H9 (cell line): ENCODE measurements around the gene SH3PXD2B. TPM values are rescaled to one million over a fixed set of nuclear protein-coding genes. Genes with fewer than 3 reads are reported as not detected.

ENCODE experiments used
- DNase-seq: peaks from one replicate; pipeline ENCODE4 v3.0.0-alpha.2; 2017
- H2AFZ ChIP-seq: one replicate; pipeline ENCODE4 v1.6.1; 2013; ENCODE audit warnings: mild to moderate bottlenecking, low read length, control low read depth, moderate library complexity
- H2AK5ac ChIP-seq: 2 replicates; pipeline ENCODE4 v1.6.1; 2013; ENCODE audit warnings: low read length, control low read depth, mixed read lengths; ENCODE audit not compliant: insufficient read length
- H2BK120ac ChIP-seq: one replicate; pipeline ENCODE4 v1.6.1; 2013; ENCODE audit warnings: low read depth, mild to moderate bottlenecking, low read length, control low read depth, inconsistent platforms; ENCODE audit not compliant: poor library complexity, severe bottlenecking
- H2BK12ac ChIP-seq: 2 replicates; pipeline ENCODE4 v1.6.1; 2013; ENCODE audit warnings: low read length, control low read depth, mixed read lengths, low read depth; ENCODE audit not compliant: insufficient read length
- H2BK15ac ChIP-seq: 2 replicates; pipeline ENCODE4 v1.6.1; 2013; ENCODE audit warnings: low read depth, low read length, control low read depth
- H2BK20ac ChIP-seq: one replicate; pipeline ENCODE4 v1.6.1; 2013; ENCODE audit warnings: low read depth, mild to moderate bottlenecking, low read length, control low read depth, inconsistent platforms; ENCODE audit not compliant: poor library complexity, severe bottlenecking
- H2BK5ac ChIP-seq: 2 replicates; pipeline ENCODE4 v1.6.1; 2013; ENCODE audit warnings: low read length, control low read depth, mixed read lengths; ENCODE audit not compliant: insufficient read length
- H3K14ac ChIP-seq: 2 replicates; pipeline ENCODE4 v1.6.1; 2013; ENCODE audit warnings: low read length, control low read depth; ENCODE audit not compliant: insufficient read depth
- H3K18ac ChIP-seq: 2 replicates; pipeline ENCODE4 v1.6.1; 2013; ENCODE audit warnings: low read depth, mild to moderate bottlenecking, mixed read lengths, low read length, control low read depth; ENCODE audit not compliant: insufficient read length
- H3K23ac ChIP-seq: 2 replicates; pipeline ENCODE4 v1.6.1; 2013; ENCODE audit warnings: low read length, control low read depth, mixed read lengths, low read depth; ENCODE audit not compliant: insufficient read length
- H3K23me2 ChIP-seq: 2 replicates; pipeline ENCODE4 v1.6.1; 2013; ENCODE audit warnings: low read depth, mild to moderate bottlenecking, mixed read lengths, low read length, control low read depth; ENCODE audit not compliant: insufficient read length, poor library complexity, severe bottlenecking
- H3K27ac ChIP-seq: 2 replicates; pipeline ENCODE4 v1.5.1; 2013; ENCODE audit warnings: low read length, control low read depth, mixed read lengths, low read depth; ENCODE audit not compliant: insufficient read length
- H3K27me3 ChIP-seq: 2 replicates; pipeline ENCODE4 v1.6.1; 2013; ENCODE audit warnings: low read length, control low read depth, inconsistent platforms; ENCODE audit not compliant: insufficient read depth
- H3K4ac ChIP-seq: 2 replicates; pipeline ENCODE4 v1.6.1; 2013; ENCODE audit warnings: low read depth, mild to moderate bottlenecking, control low read depth, inconsistent platforms, low read length, moderate library complexity
- H3K4me1 ChIP-seq: 2 replicates; pipeline ENCODE4 v1.6.1; 2013; ENCODE audit warnings: low read length, control low read depth, inconsistent platforms; ENCODE audit not compliant: insufficient read depth
- H3K4me2 ChIP-seq: 2 replicates; pipeline ENCODE4 v1.6.1; 2013; ENCODE audit warnings: low read length, control low read depth, mixed read lengths; ENCODE audit not compliant: insufficient read length, insufficient read depth
- H3K56ac ChIP-seq: 2 replicates; pipeline ENCODE4 v1.6.1; 2013; ENCODE audit warnings: low read depth, mild to moderate bottlenecking, mixed read lengths, low read length, control low read depth; ENCODE audit not compliant: insufficient read length
- H3K79me1 ChIP-seq: 2 replicates; pipeline ENCODE4 v1.6.1; 2013; ENCODE audit warnings: low read depth, mild to moderate bottlenecking, moderate library complexity, low read length, control low read depth, inconsistent platforms; ENCODE audit not compliant: insufficient read depth, poor library complexity, severe bottlenecking
- H3K79me2 ChIP-seq: 2 replicates; pipeline ENCODE4 v1.6.1; 2013; ENCODE audit warnings: low read length, control low read depth, inconsistent platforms; ENCODE audit not compliant: insufficient read depth
- H3K9ac ChIP-seq: 2 replicates; pipeline ENCODE4 v1.6.1; 2013; ENCODE audit warnings: low read length, control low read depth, mixed read lengths; ENCODE audit not compliant: insufficient read length; ENCODE audit errors: extremely low read depth
- H3K9me3 ChIP-seq: one replicate; pipeline ENCODE4 v1.6.1; 2013; ENCODE audit warnings: low read depth, low read length, inconsistent platforms; ENCODE audit not compliant: control insufficient read depth
- H3T11ph ChIP-seq: one replicate; pipeline ENCODE4 v1.6.1; 2013; ENCODE audit warnings: mild to moderate bottlenecking, low read length, control low read depth, inconsistent platforms
- H4K20me1 ChIP-seq: one replicate; pipeline ENCODE4 v1.6.1; 2013; ENCODE audit not compliant: control insufficient read depth, insufficient read length, insufficient read depth
- H4K5ac ChIP-seq: 2 replicates; pipeline ENCODE4 v1.6.1; 2013; ENCODE audit warnings: low read depth, mild to moderate bottlenecking, mixed read lengths, low read length, control low read depth; ENCODE audit not compliant: insufficient read length
- H4K8ac ChIP-seq: replicated peaks from 2 replicates; pipeline ENCODE4 v1.6.1; 2013; ENCODE audit warnings: low read length, control low read depth, mixed read lengths, low read depth; ENCODE audit not compliant: insufficient read length
- H4K91ac ChIP-seq: 2 replicates; pipeline ENCODE4 v1.6.1; 2013; ENCODE audit warnings: low read depth, mild to moderate bottlenecking, moderate library complexity, mixed read lengths, low read length, control low read depth; ENCODE audit not compliant: insufficient read length
- H3K27ac Mint-ChIP-seq, 3 experiments: 2 replicates in 2 of 3; 3 replicates in 1 of 3; pipeline ENCODE4 v1.8.0; 2020 to 2021; ENCODE audit warnings: mixed read lengths in 3 of 3, mild to moderate bottlenecking in 1 of 3, moderate library complexity in 1 of 3
- H3K27me3 Mint-ChIP-seq: 2 replicates; pipeline ENCODE4 v1.8.0; 2021; ENCODE audit warnings: low read depth, mild to moderate bottlenecking, moderate library complexity, mixed read lengths
- H3K36me3 Mint-ChIP-seq, 3 experiments: 2 replicates in 2 of 3; 3 replicates in 1 of 3; pipeline ENCODE4 v1.8.0; 2020 to 2021; ENCODE audit warnings: low read depth in 3 of 3, mixed read lengths in 3 of 3; ENCODE audit not compliant: insufficient read depth in 1 of 3
- H3K4me1 Mint-ChIP-seq, 2 experiments: 2 replicates each; pipeline ENCODE4 v1.8.0; 2020; ENCODE audit warnings: mixed read lengths in 2 of 2
- H3K4me3 Mint-ChIP-seq, 2 experiments: 2 replicates in 1 of 2; 3 replicates in 1 of 2; pipeline ENCODE4 v1.8.0; 2020 to 2021; ENCODE audit warnings: mild to moderate bottlenecking in 2 of 2, mixed read lengths in 2 of 2, moderate library complexity in 1 of 2
- H3K9me3 Mint-ChIP-seq, 2 experiments: 2 replicates in 1 of 2; 3 replicates in 1 of 2; pipeline ENCODE4 v1.8.0; 2020; ENCODE audit warnings: mild to moderate bottlenecking in 2 of 2, mixed read lengths in 2 of 2, moderate library complexity in 1 of 2
- CTCF ChIP-seq: fragments of 200-600 bp; sonication (generic); conservative IDR thresholded peaks from 3 replicates; pipeline ENCODE4 v1.8.0; 2021; ENCODE audit warnings: antibody characterized with exemption, mild to moderate bottlenecking
- WGBS: extraction: QIAGEN DNeasy Blood & Tissue Kit; methylation state at CpG from one replicate; pipeline ENCODE4 v1.1.7; 2013; ENCODE audit warnings: missing lambda C conversion rate, low lambda C conversion rate, mixed read lengths; ENCODE audit not compliant: insufficient read length; ENCODE audit errors: extremely low coverage; 5-methylcytosine and 5-hydroxymethylcytosine counted together
- total RNA-seq: library from RNA; stranded (reverse); gene quantifications from 2 replicates; pipeline ENCODE4 v1.2.1, GENCODE V29; 2021

SH3PXD2B gene
- total RNA-seq, 1 experiment from 2014 or later = 49.0 TPM

DNA sequence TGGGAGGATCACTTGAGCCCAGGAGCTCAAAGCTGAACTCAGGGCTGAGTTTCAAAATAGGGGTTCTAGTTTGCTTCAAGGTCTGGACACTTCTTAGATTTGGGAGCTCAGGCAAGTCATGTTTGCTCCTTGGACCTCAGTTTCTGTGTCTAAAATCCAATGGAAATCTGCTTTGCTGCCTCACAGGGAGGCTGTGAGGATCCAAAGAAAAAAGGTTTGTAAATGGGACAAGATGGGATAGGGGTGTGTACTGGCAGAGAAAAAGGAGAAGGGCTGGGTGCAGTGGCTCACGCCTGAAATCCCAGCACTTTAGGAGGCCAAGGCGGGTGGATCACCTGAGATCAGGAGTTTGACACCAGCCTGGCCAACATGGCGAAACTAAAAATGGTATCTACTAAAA is 39.6 kb upstream of the SH3PXD2B start:
- H4K5ac ChIP-seq = no peak overlapping the region
- WGBS = no CpG with 5 or more reads among the region's 3 CpGs

More for the DNA sequence above, 39.6 kb upstream of the SH3PXD2B start:
- Histone ChIP-seq H2BK20ac (no peak overlapping the region), H2AFZ (no peak overlapping the region), H3K79me2 (no peaks in the 10 kb centered on the region), H4K20me1 (no peaks in the 10 kb centered on the region), H3K9me3 (no peaks in the 10 kb centered on the region), H2BK15ac (no peak overlapping the region), H2BK5ac (no peak overlapping the region), H3K79me1 (no peaks in the 10 kb centered on the region), H2BK12ac (no peak overlapping the region), H3K27me3 (no peaks in the 10 kb centered on the region), H3K18ac (no peak overlapping the region), H3T11ph (no peak overlapping the region), H3K14ac (no peak overlapping the region), H4K91ac (no peak overlapping the region), H3K27ac (no peak overlapping the region), H3K4me1 (no peaks in the 10 kb centered on the region), H2AK5ac (no peak overlapping the region), H3K56ac (no peak overlapping the region), H3K9ac (no peak overlapping the region), H2BK120ac (no peak overlapping the region), H3K4ac (no peak overlapping the region), H4K8ac (no peak overlapping the region), H3K4me2 (no peak overlapping the region), H3K23me2 (no peaks in the 10 kb centered on the region), H3K23ac (no peak overlapping the region)
- no peak for TF ChIP-seq CTCF
- Mint-ChIP-seq H3K27me3 (peaks cover 32% of the 10 kb centered on the region), H3K9me3 (no peaks in the 10 kb centered on the region), H3K4me1 (peaks cover 0 to 5% of the 10 kb centered on the region in 2 experiments; a peak in 3 of 4 replicates), H3K4me3 (no peak overlapping the region), H3K36me3 (no peaks in the 10 kb centered on the region), H3K27ac (no peak overlapping the region; a peak in 1 of 7 replicates)
- peak; percentile 3 for DNase-seq
